NCI-H187 treated with DMSO at 0.1 percent for 48 hours (cell line): Measurements from ENCODE around the gene ZNF205.
"Not testable (repeated sequence)": the region's sequence is repeated elsewhere in the genome, so short reads cannot be mapped to it uniquely, and the experiment has no call there.

ENCODE experiments used
- DNase-seq: peaks from one replicate; lab custom pipeline; 2025; lab: John Stamatoyannopoulos, UW

The ZNF205 gene

GRCh38 chr16:3112058-3112880, at the start of gene ZNF205:
ZNF205 (plus strand) TSS chr16:3112586; CDS start chr16:3113431, 845 bp downstream.
- DNase-seq, result peak; percentile 53

- DNase-seq, result no peak
Measured at GRCh38 chr16:3063625-3064386, 48.6 kb upstream of the ZNF205 start.

- DNase-seq, result no peak
Measured at GRCh38 chr16:3065069-3065741, 47.2 kb upstream of the ZNF205 start, which contains the start of gene IL32. IL32 (plus strand) TSS chr16:3065640; CDS start chr16:3065812, 172 bp downstream.

GRCh38 chr16:3065742-3066439, 46.5 kb upstream of the ZNF205 start:
- no peak for DNase-seq

GRCh38 chr16:3066440-3066748, 46.0 kb upstream of the ZNF205 start:
- DNase-seq, result no peak

- DNase-seq, result no peak
Measured at GRCh38 chr16:3068487-3068886, 43.9 kb upstream of the ZNF205 start.

GRCh38 chr16:3069146-3069545, 43.2 kb upstream of the ZNF205 start:
- not testable (repeated sequence) for DNase-seq

GRCh38 chr16:3070608-3071111, 41.7 kb upstream of the ZNF205 start:
- DNase-seq, result no peak

GRCh38 chr16:3071655-3072054, 40.7 kb upstream of the ZNF205 start:
- DNase-seq, result no peak

GRCh38 chr16:3072148-3072547, 40.2 kb upstream of the ZNF205 start:
- not testable (repeated sequence) for DNase-seq

GRCh38 chr16:3072576-3073263, 39.7 kb upstream of the ZNF205 start:
- DNase-seq, result not testable (repeated sequence)

- no peak for DNase-seq
Measured at GRCh38 chr16:3073448-3073847, 38.9 kb upstream of the ZNF205 start.

GRCh38 chr16:3074860-3075522, 37.4 kb upstream of the ZNF205 start:
- no peak for DNase-seq

- DNase-seq, result no peak
Measured at GRCh38 chr16:3075523-3075915, 36.9 kb upstream of the ZNF205 start.

- DNase-seq, result not testable (repeated sequence)
Measured at GRCh38 chr16:3075946-3076345, 36.4 kb upstream of the ZNF205 start.

GRCh38 chr16:3076577-3076976, 35.8 kb upstream of the ZNF205 start:
- DNase-seq, result no peak

- no peak for DNase-seq
Measured at GRCh38 chr16:3080024-3080423, 32.4 kb upstream of the ZNF205 start.

GRCh38 chr16:3081957-3082356, 30.4 kb upstream of the ZNF205 start:
- DNase-seq, result not testable (repeated sequence)

- not testable (repeated sequence) for DNase-seq
Measured at GRCh38 chr16:3083408-3083807, 29.0 kb upstream of the ZNF205 start.

GRCh38 chr16:3084491-3084890, 27.9 kb upstream of the ZNF205 start:
- DNase-seq, result no peak
